Stimulated activated naive CD8-positive, alpha-beta T cell treated with anti-CD3 and anti-CD28 coated beads, Interleukin-15, Interleukin-2, amounts not matched to agents 100 ng/mL and 50 ng/mL, for 24 hours (primary cell): Measurements from ENCODE around the gene CCT6B.

Experiments
- H3K27ac Mint-ChIP-seq: one replicate; pipeline ENCODE4 v1.8.0; 2021; ENCODE audit warnings: mild to moderate bottlenecking, mixed read lengths
- H3K27me3 Mint-ChIP-seq: one replicate; pipeline ENCODE4 v1.8.0; 2021; ENCODE audit warnings: mixed read lengths
- H3K36me3 Mint-ChIP-seq: one replicate; pipeline ENCODE4 v1.8.0; 2021; ENCODE audit warnings: low read depth, mixed read lengths
- H3K4me1 Mint-ChIP-seq: one replicate; pipeline ENCODE4 v1.8.0; 2021; ENCODE audit warnings: low read depth, mixed read lengths
- H3K4me3 Mint-ChIP-seq: one replicate; pipeline ENCODE4 v1.8.0; 2021; ENCODE audit warnings: mild to moderate bottlenecking, mixed read lengths
- H3K9me3 Mint-ChIP-seq: one replicate; pipeline ENCODE4 v1.8.0; 2021; ENCODE audit warnings: mixed read lengths

Gene CCT6B

DNA sequence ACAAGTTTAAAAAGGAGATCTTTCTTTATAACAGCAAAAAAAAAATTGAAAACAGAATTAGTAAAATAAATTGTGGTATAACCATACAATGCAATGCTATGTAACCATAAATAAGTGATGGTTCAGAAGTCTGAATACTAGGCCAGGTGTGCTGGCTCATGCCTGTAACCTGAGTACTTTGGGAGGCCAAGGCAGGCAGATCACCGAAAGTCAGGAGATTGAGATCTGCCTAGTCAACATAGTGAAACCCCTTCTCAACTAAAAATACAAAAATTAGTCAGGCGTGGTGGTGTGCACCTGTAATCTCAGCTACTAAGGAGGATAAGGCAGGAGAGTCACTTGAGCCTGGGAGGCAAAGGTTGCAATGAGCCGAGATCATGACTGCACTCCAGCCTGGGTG lies 34.6 kb downstream of the CCT6B start:
- Mint-ChIP-seq H3K36me3 (no peaks in the 10 kb centered on the region), H3K9me3 (no peaks in the 10 kb centered on the region), H3K4me1 (no peaks in the 10 kb centered on the region), H3K27me3 (no peaks in the 10 kb centered on the region), H3K27ac (no peak overlapping the region), H3K4me3 (no peak overlapping the region)

DNA sequence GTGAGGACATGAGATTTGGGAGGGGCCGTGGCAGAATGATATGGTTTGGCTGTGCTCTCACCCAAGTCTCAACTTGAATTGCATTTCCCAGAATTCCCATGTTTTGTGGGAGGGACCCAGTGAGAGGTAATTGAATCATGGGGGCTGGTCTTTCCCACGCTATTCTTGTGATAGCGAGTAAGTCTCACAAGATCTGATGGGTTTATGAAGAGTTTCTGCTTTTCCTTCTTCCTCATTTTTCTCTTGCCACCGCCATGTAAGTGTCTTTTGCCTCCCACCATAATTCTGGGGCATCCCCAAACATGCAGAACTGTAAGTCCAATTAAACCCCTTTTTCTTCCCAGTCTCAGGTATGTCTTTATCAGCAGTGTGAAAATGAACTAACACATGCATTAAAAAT lies 40.6 kb downstream of the CCT6B start:
- Mint-ChIP-seq H3K27me3 (no peaks in the 10 kb centered on the region), H3K9me3 (no peaks in the 10 kb centered on the region), H3K27ac (no peak overlapping the region), H3K4me3 (no peak overlapping the region), H3K4me1 (no peaks in the 10 kb centered on the region), H3K36me3 (no peaks in the 10 kb centered on the region)

DNA sequence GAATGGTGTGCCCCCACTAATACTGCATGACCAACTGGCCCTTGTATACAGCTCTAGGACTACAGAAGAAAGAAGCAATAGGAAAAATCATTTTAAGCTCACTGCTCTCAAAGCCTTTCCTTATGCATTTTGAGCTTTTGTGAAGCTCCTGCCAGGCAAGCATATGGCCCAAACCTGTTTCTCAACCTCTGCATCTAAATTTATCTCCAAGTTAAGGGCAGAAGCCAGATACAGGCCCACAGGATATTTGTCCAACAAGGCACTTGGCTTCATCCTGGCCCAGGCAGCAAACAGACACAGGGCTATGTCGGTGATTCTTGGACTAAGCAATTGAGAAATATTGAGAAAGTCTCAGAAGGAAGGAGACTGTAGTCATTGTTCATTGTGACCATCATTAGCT lies 43.9 kb downstream of the CCT6B start:
- no peaks in the 10 kb centered on the region for H3K27me3 Mint-ChIP-seq

DNA sequence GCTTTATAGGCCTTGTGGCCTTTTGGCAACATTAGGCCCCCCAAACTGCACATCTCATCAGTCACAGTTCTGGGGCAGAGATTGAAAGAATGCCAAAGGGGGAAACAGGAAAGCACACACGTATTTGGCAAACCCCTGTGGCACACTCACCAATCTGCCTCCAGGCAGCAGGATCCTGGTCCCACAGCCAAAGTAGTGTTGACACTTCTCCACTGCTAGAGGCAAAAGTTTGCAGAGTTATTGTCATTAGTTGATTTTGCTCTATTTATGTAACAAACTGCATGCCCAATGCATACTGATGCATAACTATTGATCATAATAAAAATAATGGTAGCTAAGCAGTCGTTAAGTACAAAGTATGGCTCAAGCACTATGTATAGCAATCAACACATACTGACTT lies 45.1 kb downstream of the CCT6B start:
- H3K4me3 Mint-ChIP-seq, result no peak overlapping the region
- H3K27me3 Mint-ChIP-seq, result peaks cover 6% of the 10 kb centered on the region
- no peak overlapping the region for H3K27ac Mint-ChIP-seq
- H3K36me3 Mint-ChIP-seq, result no peaks in the 10 kb centered on the region
- no peaks in the 10 kb centered on the region for H3K4me1 Mint-ChIP-seq
- no peaks in the 10 kb centered on the region for H3K9me3 Mint-ChIP-seq

More for the DNA sequence above, 43.9 kb downstream of the CCT6B start:
- Mint-ChIP-seq H3K4me3 (no peak overlapping the region), H3K27ac (no peak overlapping the region), H3K4me1 (no peaks in the 10 kb centered on the region), H3K36me3 (no peaks in the 10 kb centered on the region), H3K9me3 (no peaks in the 10 kb centered on the region)

DNA sequence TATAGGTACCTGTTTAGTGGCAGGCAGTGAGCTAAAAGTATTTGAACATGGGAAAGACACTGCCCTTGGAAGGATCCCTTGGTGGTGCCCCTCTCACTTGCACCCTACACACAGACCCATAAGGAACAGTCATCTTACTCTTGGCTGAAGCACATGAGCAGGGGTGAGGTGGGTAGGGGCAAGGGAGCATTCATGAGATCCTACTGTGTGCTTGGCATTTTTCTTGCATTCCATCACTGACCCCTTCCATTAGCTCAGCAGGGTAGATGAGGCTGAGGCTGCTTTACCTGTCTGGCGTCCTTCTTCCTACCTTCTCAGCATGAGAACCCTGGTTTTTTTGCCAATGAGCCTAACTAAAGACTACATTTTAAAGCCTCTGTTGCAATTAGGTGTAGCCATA lies 48.3 kb downstream of the CCT6B start:
- peaks cover 6% of the 10 kb centered on the region for H3K27me3 Mint-ChIP-seq
- H3K27ac Mint-ChIP-seq, result no peak overlapping the region
- H3K4me1 Mint-ChIP-seq, result no peaks in the 10 kb centered on the region
- no peaks in the 10 kb centered on the region for H3K9me3 Mint-ChIP-seq
- no peak overlapping the region for H3K4me3 Mint-ChIP-seq
- H3K36me3 Mint-ChIP-seq, result no peaks in the 10 kb centered on the region

DNA sequence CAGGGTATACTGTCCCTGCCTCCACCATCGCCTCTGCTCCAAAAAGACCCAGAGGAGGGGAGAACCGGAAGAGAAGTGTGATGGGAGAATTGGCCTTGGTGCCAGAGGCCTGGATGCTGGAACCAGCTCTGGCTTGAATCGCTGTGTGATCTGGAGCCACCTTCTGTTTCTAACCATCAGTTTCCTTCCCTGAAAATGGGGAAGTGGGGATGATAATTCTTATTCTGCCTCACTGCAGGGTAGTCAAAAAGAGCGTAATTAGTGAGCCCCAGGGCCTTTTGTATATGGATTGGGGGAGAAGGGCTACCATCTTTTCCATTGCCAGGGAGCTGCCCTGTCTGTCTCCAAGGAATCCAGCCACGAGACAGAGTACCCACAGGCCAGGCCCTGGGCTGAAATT lies 52.2 kb downstream of the CCT6B start:
- Mint-ChIP-seq H3K4me1 (no peaks in the 10 kb centered on the region), H3K36me3 (no peaks in the 10 kb centered on the region), H3K9me3 (no peaks in the 10 kb centered on the region), H3K4me3 (no peak overlapping the region), H3K27ac (no peak overlapping the region), H3K27me3 (peaks cover 6% of the 10 kb centered on the region)

DNA sequence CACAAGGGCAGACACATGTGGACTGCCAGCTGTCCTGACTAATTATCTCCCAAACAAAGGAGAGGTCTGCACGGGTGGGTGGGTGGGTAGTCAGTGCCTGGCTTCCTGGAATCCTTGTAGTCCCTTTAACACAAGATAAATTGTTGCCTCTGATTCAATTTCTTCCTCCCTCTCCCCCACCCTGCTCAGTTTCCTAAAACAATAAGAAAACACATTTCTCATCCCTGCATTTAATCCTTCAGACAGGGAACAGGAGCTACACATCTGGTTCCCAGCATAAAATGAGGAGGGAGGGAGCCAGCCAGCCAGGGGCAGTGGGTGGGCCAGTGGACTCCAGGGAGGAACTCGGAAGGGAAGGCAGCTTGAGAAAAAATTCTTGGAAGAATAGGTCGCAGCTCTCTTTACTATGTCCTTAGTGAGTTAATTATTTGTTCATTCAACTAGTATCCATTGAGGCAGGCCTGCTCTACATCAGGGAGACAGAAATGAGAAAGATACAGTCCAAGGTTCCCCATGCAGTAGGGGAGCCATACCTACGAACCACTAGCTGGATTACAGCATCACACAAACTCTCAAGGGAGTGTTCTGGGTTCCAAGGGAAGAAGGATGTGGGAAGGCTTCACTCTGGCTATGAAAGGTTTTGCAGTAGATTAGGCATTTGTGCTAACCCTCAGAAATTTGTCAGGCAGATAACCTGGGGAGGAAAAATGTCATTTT lies 58.3 kb downstream of the CCT6B start:
- H3K4me1 Mint-ChIP-seq, result no peaks in the 10 kb centered on the region
- no peak overlapping the region for H3K27ac Mint-ChIP-seq
- no peaks in the 10 kb centered on the region for H3K9me3 Mint-ChIP-seq
- H3K36me3 Mint-ChIP-seq, result no peaks in the 10 kb centered on the region
- peaks cover 23% of the 10 kb centered on the region for H3K27me3 Mint-ChIP-seq
- H3K4me3 Mint-ChIP-seq, result no peak overlapping the region

DNA sequence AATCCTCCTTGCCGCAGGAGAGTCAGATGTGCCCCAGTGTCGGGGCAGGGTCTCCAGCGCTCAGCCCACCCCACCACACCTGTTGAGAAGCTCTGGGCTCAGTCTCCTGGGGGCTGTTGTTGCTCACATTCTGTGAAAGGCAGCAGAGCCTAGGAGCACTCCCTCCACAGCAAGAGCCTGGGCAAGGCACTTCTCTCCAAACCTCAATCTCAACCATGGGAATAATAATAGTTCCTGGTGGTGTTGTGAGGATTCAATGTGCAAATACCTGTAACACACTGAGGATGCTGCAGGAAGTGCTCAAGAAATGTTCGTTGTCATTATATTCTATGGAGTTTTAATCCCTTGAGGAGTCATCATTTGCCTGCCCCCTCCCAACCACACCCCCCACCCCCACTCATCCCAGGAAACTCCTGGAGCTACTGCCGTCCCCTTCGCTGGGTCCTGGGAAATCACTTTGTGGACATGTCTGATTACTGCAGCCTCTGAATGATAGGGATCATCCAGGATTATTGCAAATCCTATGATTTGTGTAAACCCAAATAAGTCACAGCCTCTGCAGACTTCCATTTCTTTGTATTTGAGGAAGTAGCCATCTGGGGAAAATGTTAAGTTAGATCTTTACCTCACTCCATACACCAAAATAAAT lies 61.5 kb downstream of the CCT6B start:
- Mint-ChIP-seq H3K9me3 (no peaks in the 10 kb centered on the region), H3K36me3 (no peaks in the 10 kb centered on the region), H3K4me3 (no peak overlapping the region), H3K4me1 (no peaks in the 10 kb centered on the region), H3K27ac (no peak overlapping the region), H3K27me3 (peaks cover 40% of the 10 kb centered on the region)

DNA sequence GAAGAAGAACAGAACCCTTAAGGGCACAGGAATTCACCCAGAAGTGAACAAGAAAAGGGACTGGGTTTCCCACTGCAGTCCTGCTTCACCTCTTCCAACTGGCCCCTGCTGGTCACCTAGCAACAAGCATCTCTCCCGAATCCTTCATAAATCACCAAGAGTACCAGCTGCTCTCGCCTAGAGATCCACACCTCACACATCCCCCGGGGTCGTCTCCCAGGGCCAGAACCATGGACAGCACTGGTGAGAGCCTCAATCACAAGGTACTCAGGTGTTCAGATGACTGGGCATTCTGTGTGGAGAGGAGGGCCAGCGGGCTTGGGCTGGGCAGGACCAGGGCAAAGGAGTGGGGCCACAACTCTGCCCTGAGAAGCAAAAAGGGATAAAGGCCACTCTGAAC lies 65.9 kb downstream of the CCT6B start:
- no peaks in the 10 kb centered on the region for H3K9me3 Mint-ChIP-seq
- H3K36me3 Mint-ChIP-seq, result no peaks in the 10 kb centered on the region
- H3K27me3 Mint-ChIP-seq, result peaks cover 28% of the 10 kb centered on the region
- H3K27ac Mint-ChIP-seq, result no peak overlapping the region
- no peaks in the 10 kb centered on the region for H3K4me1 Mint-ChIP-seq
- H3K4me3 Mint-ChIP-seq, result no peak overlapping the region

DNA sequence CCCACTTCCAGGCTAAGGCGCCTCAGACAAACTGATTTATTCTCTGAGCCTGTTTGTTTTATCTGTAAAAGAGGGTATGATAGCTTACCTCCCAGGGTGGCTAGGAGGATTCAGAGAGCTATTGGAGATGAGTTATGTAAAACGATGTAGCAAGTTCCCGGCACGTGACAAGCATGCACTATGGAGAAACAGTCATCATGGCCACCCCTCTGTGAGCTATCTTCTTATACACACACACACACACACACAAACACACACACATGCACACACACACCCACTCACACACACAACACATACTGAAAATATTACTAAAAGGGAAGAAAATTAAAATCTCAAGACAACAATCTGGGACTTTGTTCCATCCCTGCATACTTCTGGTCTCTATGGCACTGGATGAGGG lies 66.3 kb downstream of the CCT6B start:
- Mint-ChIP-seq H3K9me3 (no peaks in the 10 kb centered on the region), H3K4me1 (no peaks in the 10 kb centered on the region), H3K27me3 (peaks cover 25% of the 10 kb centered on the region), H3K36me3 (no peaks in the 10 kb centered on the region), H3K27ac (no peak overlapping the region), H3K4me3 (no peak overlapping the region)

DNA sequence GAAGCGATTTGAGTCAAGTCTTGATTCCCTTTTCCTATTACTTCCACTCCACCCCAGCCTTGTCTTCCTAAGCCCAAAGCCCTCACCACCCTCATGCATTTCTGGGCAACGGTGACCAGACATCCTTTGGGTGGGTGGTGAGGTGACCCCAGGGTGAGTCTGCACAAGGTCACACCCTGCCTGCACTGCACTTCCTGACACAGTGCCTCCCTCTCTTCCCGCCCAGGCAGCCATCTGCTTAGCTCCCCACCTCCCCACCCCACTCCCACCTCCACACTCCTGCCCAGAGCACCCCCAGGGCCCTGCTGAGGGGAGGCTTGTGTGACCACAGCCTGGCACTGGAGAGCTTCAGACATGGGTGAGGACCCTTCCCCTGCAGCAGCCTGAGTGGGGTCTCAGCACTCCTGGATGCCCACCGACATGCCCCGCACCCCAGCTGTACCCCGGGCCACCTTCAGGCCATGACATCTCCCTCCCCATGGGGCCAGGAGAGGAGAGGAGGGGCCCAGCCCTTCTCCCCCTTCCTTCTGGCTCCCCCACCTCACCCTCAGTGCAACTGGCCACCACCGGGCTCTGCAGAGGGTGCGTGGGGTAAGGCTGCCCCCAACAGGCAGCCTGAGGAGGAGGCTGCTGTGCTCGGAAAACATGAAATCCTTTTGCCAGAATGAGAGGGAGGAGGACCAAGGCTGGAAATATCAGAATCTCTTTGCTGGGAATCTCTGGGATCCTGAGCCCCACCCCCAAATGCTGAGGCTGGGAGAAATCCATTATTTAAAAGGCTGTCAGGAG lies 68.6 kb downstream of the CCT6B start:
- Mint-ChIP-seq H3K4me1 (no peaks in the 10 kb centered on the region), H3K27ac (no peak overlapping the region), H3K9me3 (no peaks in the 10 kb centered on the region), H3K4me3 (no peak overlapping the region), H3K36me3 (no peaks in the 10 kb centered on the region), H3K27me3 (peaks cover 14% of the 10 kb centered on the region)

DNA sequence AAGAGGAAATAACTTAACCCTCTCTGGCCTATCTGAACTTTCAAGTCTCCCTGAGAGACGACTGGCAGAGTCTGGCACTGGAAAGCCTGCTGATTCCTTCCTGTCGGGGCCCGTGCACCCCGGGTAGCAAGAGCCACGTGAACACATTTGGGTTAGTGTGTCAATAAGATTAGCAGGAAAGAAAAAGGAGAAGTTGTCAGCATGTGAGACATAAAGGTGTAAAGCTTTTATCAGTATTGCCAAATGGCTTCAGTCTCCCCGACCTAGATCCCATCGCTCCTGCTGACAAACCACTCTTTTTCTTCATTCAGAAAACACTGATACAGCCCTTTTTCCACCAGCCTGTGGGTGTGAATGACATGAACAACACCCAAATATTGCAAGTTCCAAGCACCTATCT lies 74.4 kb downstream of the CCT6B start:
- H3K9me3 Mint-ChIP-seq, result no peaks in the 10 kb centered on the region
- H3K27ac Mint-ChIP-seq, result no peak overlapping the region
- no peaks in the 10 kb centered on the region for H3K36me3 Mint-ChIP-seq
- H3K27me3 Mint-ChIP-seq, result peaks cover 13% of the 10 kb centered on the region
- peaks cover 3% of the 10 kb centered on the region for H3K4me1 Mint-ChIP-seq
- no peak overlapping the region for H3K4me3 Mint-ChIP-seq

DNA sequence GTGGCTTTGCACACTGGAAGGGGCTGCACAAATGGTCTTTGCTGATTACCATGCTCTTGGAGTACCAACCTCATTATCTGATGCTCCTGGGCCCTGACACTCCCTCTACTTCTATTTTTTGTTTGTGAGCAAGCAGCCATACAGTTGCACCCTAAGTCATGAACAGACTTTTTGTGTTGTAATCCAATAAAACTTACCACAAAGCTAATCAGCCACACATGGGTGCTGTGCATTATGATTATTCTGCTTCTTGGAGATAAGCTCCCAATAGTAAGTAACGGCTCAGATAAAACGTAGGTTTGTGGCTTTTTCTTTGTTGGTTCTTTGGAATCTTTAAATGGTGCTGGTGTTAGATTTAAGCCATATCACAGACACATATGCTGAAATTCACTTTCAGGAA lies 76.2 kb downstream of the CCT6B start:
- H3K4me1 Mint-ChIP-seq, result peaks cover 3% of the 10 kb centered on the region
- H3K27me3 Mint-ChIP-seq, result peaks cover 17% of the 10 kb centered on the region
- no peaks in the 10 kb centered on the region for H3K36me3 Mint-ChIP-seq
- H3K4me3 Mint-ChIP-seq, result no peak overlapping the region
- no peak overlapping the region for H3K27ac Mint-ChIP-seq
- no peaks in the 10 kb centered on the region for H3K9me3 Mint-ChIP-seq

DNA sequence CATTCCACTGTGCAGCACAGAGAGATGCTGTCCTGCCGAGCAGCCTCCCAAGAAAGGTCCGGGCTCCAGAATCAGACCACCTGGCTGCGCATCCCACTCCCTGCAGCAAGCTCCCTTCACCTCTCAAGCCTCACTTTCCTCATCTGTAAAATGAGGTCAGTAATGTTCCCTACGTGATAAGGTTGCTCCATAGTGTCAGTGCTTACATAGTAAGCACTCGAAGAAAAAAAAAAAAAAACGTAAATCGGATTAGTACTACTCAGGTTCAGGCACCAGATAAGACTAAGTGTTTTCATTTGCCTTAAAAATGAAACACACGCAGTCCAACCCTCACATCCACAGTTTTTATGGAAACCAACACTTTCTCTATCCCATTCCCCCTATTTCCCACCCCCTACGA lies 76.7 kb downstream of the CCT6B start:
- Mint-ChIP-seq H3K4me3 (no peak overlapping the region), H3K9me3 (peaks cover 4% of the 10 kb centered on the region), H3K27ac (no peak overlapping the region), H3K4me1 (peaks cover 3% of the 10 kb centered on the region), H3K36me3 (no peaks in the 10 kb centered on the region), H3K27me3 (peaks cover 21% of the 10 kb centered on the region)
